Measurements from ENCODE around the gene NEO1. TPM values are rescaled to one million over a fixed set of nuclear protein-coding genes. Genes with fewer than 3 reads are reported as not detected.

Gene NEO1
- total RNA-seq, 1 donor from 2014 or later: 14.4 TPM

GRCh38 chr15:73319460-73320245 lies 267.4 kb downstream of the NEO1 start:
- intact Hi-C loops (cut with micrococcal nuclease): loop anchor here (10.0 kb wide), 1 partner anchor 225 kb away; no protein-coding TSS in a partner anchor
- DNase-seq (no peak), ATAC-seq (no peak)

GRCh38 chr15:73320619-73321180 lies 268.4 kb downstream of the NEO1 start:
- DNase-seq: peak; percentile 3
- intact Hi-C loops (cut with micrococcal nuclease): no loop called here
- ATAC-seq: no peak

- DNase-seq: peak; percentile 10
- no peak for ATAC-seq
- intact Hi-C loops (cut with micrococcal nuclease): no loop called here
Observed at GRCh38 chr15:73321496-73322450, 269.5 kb downstream of the NEO1 start.

GRCh38 chr15:73322665-73323373 lies 270.6 kb downstream of the NEO1 start:
- intact Hi-C loops (cut with micrococcal nuclease): no loop called here
- DNase-seq (peak; percentile 18), ATAC-seq (no peak)

- no peak for ATAC-seq
- intact Hi-C loops (cut with micrococcal nuclease): no loop called here
- DNase-seq: no peak
Observed at GRCh38 chr15:73323374-73323955, 271.2 kb downstream of the NEO1 start.

GRCh38 chr15:73323956-73324355 lies 271.7 kb downstream of the NEO1 start:
- intact Hi-C loops (cut with micrococcal nuclease): no loop called here
- DNase-seq: peak; percentile 14
- no peak for ATAC-seq

DNA sequence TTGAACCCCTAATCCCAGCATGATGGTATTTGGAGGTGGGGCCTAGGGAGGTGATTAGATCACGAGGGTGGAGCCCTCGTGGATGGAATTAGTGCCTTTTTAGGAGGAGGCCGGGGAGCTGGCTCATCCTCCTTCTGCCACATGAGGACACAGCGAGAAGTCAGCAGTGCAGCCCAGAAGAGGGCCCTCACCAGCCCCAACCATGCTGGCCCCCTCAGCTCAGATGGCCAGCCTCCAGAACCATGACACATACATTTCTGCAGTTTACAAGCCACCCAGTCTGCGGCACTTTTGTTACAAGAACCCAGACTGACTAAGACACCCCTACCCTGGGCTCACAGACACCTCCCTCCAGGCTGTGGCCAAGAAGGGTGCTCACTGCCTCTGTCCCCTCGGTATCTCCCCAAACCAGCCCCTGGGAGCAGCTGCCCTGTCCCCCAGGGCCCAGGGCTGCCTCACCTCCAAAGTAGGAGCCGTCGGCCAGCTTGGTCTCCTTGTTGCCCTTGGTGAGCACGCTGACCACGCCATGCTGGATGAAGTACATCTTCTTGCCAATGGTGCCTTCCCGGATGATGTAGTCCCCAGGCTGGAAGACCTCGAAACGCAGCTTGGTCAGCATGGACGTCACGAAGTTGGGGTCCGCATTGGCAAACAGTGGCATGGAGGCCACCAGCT lies 272.4 kb downstream of the NEO1 start:
- no peak for ATAC-seq
- intact Hi-C loops (cut with micrococcal nuclease): no loop called here
- DNase-seq: no peak

DNA sequence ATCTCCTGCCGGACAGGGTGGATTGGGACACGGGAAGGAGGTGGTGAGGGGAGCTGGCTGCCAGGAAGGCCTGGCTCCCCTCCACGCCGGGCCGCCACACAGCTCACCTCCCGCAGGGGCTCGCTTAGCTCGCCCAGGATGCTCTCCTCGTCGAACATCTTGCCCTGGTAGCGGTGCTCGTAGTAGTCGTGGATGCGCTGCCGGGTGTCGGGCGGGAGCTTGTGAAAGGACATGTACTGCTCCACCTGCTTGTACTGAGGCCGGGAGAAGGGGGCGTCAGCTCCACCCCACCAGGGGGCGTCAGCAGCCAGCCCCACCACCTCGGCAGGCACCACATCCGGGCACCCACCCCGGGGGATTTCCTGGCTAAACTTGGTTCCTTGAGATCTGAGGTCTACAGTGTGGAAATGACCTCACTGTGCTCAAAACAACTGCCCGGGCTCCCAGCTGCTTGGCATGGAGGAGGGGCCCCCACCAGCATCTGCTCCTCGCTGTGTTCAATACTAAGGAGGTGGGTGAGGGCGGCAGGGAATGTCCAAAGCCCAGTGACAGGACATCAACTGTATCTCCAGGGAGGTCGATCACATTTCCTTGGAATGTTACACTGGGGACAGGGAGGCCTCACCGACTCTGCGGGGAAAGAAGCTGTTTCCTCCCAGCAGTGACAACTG lies 273.1 kb downstream of the NEO1 start:
- peak; percentile 33 for DNase-seq
- intact Hi-C loops (cut with micrococcal nuclease): no loop called here
- peak; percentile 48 for ATAC-seq

DNA sequence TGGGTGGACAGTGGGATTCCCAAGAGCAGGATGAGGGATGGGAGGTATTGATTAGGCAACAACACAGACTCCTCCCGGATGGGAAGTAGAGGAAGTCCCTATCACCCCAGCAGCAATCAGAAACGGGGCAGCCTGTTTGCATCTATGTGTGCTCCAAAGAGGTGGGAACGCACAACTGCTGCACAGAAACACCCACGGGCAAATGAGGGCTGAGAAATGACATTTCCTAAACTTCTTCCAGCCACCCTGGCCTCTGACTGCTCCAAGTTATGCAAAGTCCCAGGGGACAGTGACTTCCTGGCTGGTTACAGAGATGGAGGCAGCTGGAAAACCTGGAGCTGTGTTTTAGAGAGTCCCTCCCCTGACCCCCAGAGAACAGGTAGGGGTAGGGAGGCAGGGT lies 273.9 kb downstream of the NEO1 start:
- intact Hi-C loops (cut with micrococcal nuclease): no loop called here
- ATAC-seq (no peak), DNase-seq (peak; percentile 12)

GRCh38 chr15:73328149-73328820 lies 276.0 kb downstream of the NEO1 start:
- ATAC-seq (no peak), DNase-seq (peak; percentile 1)
- intact Hi-C loops (cut with micrococcal nuclease): no loop called here

GRCh38 chr15:73328981-73329380 lies 276.7 kb downstream of the NEO1 start:
- intact Hi-C loops (cut with micrococcal nuclease): no loop called here
- peak; percentile 14 for DNase-seq
- no peak for ATAC-seq

GRCh38 chr15:73329501-73330200 lies 277.4 kb downstream of the NEO1 start:
- peak; percentile 26 for DNase-seq
- intact Hi-C loops (cut with micrococcal nuclease): no loop called here
- no peak for ATAC-seq

DNA sequence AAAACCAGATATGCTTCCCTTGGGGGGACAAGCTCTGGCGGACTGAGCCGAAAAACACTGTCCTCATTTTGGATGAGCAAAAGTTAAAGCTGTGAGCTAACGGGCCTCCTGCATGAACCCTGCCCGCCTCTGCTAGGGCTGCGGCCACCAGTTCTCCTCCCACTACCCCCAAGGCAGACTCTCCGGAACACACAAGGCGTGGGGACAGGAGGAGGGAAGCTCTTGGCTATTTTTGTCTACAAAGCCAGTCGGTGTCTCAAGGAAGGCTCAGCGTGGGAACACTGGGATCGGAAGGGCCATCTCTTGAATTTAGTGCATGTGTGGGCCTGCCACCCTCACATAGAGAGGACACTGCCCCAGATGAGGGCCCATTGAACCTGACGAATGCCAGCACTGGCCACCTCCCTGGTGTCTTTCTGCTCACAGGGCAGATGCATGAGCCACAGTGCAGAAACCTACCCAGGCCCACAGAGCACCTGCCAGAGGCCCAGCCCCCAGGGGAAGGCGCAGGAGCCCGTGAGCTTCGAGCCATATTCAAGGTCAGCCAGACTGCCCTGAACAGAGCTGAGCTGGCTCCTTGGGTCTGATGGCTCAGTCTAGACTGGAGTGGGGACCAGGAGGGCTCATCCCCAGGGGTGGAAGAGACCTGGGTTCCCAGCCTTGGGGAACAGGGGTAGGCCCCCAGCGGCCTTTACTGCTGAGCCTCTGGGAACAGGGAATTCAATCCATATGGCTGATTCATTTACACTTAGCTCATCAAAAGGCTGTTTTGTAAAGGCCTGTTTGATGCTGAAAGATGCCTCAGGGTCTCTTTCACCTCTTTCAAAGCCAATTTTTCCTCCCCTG lies 278.2 kb downstream of the NEO1 start:
- ATAC-seq (peak; percentile 32), DNase-seq (peak; percentile 23)
- intact Hi-C loops (cut with micrococcal nuclease): no loop called here

GRCh38 chr15:73331501-73331900 lies 279.2 kb downstream of the NEO1 start:
- ATAC-seq: no peak

GRCh38 chr15:73331991-73332925 lies 280.0 kb downstream of the NEO1 start:
- intact Hi-C loops (cut with micrococcal nuclease): no loop called here
- DNase-seq (peak; percentile 22), ATAC-seq (no peak)

More at GRCh38 chr15:73331501-73331900, 279.2 kb downstream of the NEO1 start:
- DNase-seq: peak; percentile 13
- intact Hi-C loops (cut with micrococcal nuclease): no loop called here

Measured in left ventricle myocardium superior (tissue), 1 donor.